Neural cell (in vitro differentiated cells): ENCODE measurements around the gene GGT6.

ENCODE experiments used
- TAF1 ChIP-seq: IDR thresholded peaks from 2 replicates; pipeline ENCODE4 v1.6.1; 2012; ENCODE audit warnings: low read depth
- TF ChIP-seq, protein P1 (sequence below): IDR thresholded peaks from 2 replicates; pipeline ENCODE4 v1.6.1; 2012; ENCODE audit warnings: borderline replicate concordance
- TF ChIP-seq, protein P2 (sequence below): fragments of 450-650 bp; IDR thresholded peaks from 2 replicates; pipeline ENCODE4 v1.5.1; 2014; ENCODE audit warnings: antibody characterized with exemption, mild to moderate bottlenecking, moderate library complexity; ENCODE audit not compliant: poor library complexity, severe bottlenecking

DNA sequence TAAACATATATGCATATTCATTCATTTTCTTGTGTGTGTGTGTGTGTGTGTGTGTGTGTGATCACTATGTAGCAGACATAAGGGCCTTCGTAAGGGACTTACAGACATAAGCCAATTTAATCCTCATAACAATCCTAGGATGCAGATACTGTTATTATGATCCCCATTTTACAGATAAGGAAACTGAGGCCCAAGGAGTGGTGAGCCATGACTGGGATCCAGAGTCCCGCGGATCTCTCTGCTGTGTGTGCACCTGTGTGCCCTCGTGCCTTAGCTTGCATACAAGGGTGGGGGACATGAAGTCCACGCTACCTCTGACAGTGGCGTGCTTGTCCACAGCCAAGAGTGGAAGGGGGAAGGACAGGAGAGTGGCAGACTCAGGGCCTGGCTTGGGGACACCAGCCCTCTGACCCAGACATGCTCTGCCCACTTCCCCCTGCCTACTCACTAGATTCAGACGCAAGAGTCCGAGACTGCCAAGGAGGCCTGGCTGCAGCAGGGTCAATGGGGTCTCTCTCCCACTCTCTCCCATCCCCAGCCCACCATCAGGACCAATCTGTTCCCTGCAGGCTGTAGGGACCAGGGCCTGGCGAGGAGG is 14.2 kb upstream of the GGT6 start:
- TF ChIP-seq, protein P1, sequence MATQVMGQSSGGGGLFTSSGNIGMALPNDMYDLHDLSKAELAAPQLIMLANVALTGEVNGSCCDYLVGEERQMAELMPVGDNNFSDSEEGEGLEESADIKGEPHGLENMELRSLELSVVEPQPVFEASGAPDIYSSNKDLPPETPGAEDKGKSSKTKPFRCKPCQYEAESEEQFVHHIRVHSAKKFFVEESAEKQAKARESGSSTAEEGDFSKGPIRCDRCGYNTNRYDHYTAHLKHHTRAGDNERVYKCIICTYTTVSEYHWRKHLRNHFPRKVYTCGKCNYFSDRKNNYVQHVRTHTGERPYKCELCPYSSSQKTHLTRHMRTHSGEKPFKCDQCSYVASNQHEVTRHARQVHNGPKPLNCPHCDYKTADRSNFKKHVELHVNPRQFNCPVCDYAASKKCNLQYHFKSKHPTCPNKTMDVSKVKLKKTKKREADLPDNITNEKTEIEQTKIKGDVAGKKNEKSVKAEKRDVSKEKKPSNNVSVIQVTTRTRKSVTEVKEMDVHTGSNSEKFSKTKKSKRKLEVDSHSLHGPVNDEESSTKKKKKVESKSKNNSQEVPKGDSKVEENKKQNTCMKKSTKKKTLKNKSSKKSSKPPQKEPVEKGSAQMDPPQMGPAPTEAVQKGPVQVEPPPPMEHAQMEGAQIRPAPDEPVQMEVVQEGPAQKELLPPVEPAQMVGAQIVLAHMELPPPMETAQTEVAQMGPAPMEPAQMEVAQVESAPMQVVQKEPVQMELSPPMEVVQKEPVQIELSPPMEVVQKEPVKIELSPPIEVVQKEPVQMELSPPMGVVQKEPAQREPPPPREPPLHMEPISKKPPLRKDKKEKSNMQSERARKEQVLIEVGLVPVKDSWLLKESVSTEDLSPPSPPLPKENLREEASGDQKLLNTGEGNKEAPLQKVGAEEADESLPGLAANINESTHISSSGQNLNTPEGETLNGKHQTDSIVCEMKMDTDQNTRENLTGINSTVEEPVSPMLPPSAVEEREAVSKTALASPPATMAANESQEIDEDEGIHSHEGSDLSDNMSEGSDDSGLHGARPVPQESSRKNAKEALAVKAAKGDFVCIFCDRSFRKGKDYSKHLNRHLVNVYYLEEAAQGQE: no peak
- TF ChIP-seq, protein P2, sequence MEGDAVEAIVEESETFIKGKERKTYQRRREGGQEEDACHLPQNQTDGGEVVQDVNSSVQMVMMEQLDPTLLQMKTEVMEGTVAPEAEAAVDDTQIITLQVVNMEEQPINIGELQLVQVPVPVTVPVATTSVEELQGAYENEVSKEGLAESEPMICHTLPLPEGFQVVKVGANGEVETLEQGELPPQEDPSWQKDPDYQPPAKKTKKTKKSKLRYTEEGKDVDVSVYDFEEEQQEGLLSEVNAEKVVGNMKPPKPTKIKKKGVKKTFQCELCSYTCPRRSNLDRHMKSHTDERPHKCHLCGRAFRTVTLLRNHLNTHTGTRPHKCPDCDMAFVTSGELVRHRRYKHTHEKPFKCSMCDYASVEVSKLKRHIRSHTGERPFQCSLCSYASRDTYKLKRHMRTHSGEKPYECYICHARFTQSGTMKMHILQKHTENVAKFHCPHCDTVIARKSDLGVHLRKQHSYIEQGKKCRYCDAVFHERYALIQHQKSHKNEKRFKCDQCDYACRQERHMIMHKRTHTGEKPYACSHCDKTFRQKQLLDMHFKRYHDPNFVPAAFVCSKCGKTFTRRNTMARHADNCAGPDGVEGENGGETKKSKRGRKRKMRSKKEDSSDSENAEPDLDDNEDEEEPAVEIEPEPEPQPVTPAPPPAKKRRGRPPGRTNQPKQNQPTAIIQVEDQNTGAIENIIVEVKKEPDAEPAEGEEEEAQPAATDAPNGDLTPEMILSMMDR: no peak
- no peak for TF ChIP-seq TAF1
